DND-41 (cell line): ENCODE data around the gene CYP39A1.
"Not testable (repeated sequence)": the region's sequence is repeated elsewhere in the genome, so short reads cannot be mapped to it uniquely, and the experiment has no call there.

Experiments
- ATAC-seq: fragments of 200-7000 bp; cut with Tn5 transposase; 3 replicates; pipeline ENCODE4 v1.9.1; 2021; ENCODE audit warnings: low read depth; ENCODE audit not compliant: insufficient read depth
- DNase-seq: peaks from one replicate; pipeline ENCODE4 v3.0.0-alpha.2; 2020
- H2AFZ ChIP-seq: 2 replicates; pipeline ENCODE4 v1.6.0; 2012; ENCODE audit warnings: low read depth, low read length
- H3K27ac ChIP-seq: 2 replicates; pipeline ENCODE4 v1.5.1; 2012; ENCODE audit warnings: low read length, inconsistent platforms
- H3K27me3 ChIP-seq: fragments of 200-600 bp; sonication (generic); 2 replicates; pipeline ENCODE4 v1.6.0; 2012; ENCODE audit warnings: low read length, mild to moderate bottlenecking, inconsistent platforms; ENCODE audit not compliant: insufficient read depth, poor library complexity
- H3K36me3 ChIP-seq: 2 replicates; pipeline ENCODE4 v1.5.1; 2012; ENCODE audit warnings: low read length, inconsistent platforms; ENCODE audit not compliant: insufficient read depth
- H3K4me1 ChIP-seq: 2 replicates; pipeline ENCODE4 v1.5.1; 2012; ENCODE audit warnings: mild to moderate bottlenecking, low read length; ENCODE audit not compliant: insufficient read depth
- H3K4me2 ChIP-seq: 2 replicates; pipeline ENCODE4 v1.6.0; 2012; ENCODE audit warnings: mild to moderate bottlenecking, moderate library complexity, low read length, inconsistent platforms; ENCODE audit not compliant: insufficient read depth
- H3K4me3 ChIP-seq, 2 experiments: fragments of 200-600 bp in 1 of 2; shearing (Covaris generic) in 1 of 2; 2 replicates each; pipeline ENCODE4 v1.5.1; 2012 to 2016; ENCODE audit warnings: inconsistent platforms in 2 of 2, low read length in 2 of 2, mild to moderate bottlenecking in 2 of 2, low read depth in 1 of 2, moderate library complexity in 1 of 2
- H3K79me2 ChIP-seq: 2 replicates; pipeline ENCODE4 v1.6.0; 2012; ENCODE audit warnings: low read length, inconsistent platforms; ENCODE audit not compliant: insufficient read depth
- H3K9ac ChIP-seq: 2 replicates; pipeline ENCODE4 v1.6.0; 2012; ENCODE audit warnings: low read depth, mild to moderate bottlenecking, inconsistent platforms, low read length, moderate library complexity
- H3K9me3 ChIP-seq: 2 replicates; pipeline ENCODE4 v1.5.1; 2012; ENCODE audit warnings: low read length, moderate library complexity, mild to moderate bottlenecking, inconsistent platforms; ENCODE audit not compliant: insufficient read depth, severe bottlenecking
- H4K20me1 ChIP-seq: 2 replicates; pipeline ENCODE4 v1.6.0; 2012; ENCODE audit warnings: low read length; ENCODE audit not compliant: insufficient read depth
- EZH2 ChIP-seq: IDR thresholded peaks from 3 replicates; pipeline ENCODE4 v1.6.1; 2012; ENCODE audit warnings: borderline replicate concordance, low read depth, mild to moderate bottlenecking, moderate library complexity, low read length, inconsistent platforms; ENCODE audit not compliant: severe bottlenecking
- TF ChIP-seq, protein P1 (sequence below): IDR thresholded peaks from 2 replicates; pipeline ENCODE4 v1.5.1; 2012; ENCODE audit warnings: borderline replicate concordance, low read length, moderate library complexity, mild to moderate bottlenecking; ENCODE audit not compliant: poor library complexity, severe bottlenecking; ENCODE audit errors: extremely low read depth

The CYP39A1 gene

DNA sequence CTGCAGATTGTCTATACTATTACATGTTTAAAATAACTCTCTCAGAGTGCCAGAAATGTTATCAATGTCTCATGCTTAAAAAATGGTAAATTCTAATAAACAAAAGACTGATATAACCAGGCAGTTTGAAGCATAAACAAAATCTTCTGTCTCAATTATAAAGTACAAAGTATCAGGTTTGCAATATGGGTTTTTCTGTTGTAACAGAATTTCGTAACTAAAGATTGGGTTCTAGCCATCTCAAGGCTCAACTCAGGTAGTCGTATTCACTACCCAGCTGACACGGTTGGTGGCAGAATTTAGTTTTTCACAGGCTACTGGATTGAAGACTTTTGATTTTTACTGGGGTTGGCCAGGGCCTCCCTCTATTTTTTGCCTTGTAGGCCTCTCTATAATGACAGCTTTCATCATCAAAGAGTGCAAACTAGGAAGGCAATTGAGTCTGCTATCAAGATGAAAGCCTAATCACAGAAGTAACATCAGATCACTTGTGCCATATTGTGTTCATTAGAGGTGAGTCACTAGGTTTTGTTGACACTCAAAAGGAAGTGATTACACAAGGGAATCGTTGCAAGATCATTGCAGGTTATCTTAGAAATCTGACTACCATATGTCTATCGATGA, 3.6 kb downstream of the CYP39A1 start:
- H3K4me3 ChIP-seq, result no peak overlapping the region
- ATAC-seq, result no peak

DNA sequence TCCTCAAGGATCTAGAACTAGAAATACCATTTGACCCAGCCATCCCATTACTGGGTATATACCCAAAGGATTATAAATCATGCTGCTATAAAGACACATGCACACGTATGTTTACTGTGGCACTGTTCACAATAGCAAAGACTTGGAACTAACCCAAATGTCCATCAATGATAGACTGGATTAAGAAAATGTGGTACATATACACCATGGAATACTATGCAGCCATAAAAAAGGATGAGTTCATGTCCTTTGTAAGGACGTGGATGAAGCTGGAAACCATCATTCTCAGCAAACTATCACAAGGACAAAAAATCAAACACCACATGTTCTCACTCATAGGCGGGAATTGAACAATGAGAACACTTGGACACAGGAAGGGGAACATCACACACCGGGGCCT, 4.5 kb downstream of the CYP39A1 start:
- H3K79me2 ChIP-seq, H3K4me2 ChIP-seq, ATAC-seq: not testable (repeated sequence)

More for the DNA sequence above, 3.6 kb downstream of the CYP39A1 start:
- Histone ChIP-seq H3K4me2 (no peak overlapping the region), H3K27ac (no peak overlapping the region), H3K79me2 (no peaks in the 10 kb centered on the region), H3K9ac (no peak overlapping the region), H3K4me1 (no peaks in the 10 kb centered on the region), H4K20me1 (no peaks in the 10 kb centered on the region), H3K27me3 (no peaks in the 10 kb centered on the region), H2AFZ (no peak overlapping the region), H3K36me3 (no peaks in the 10 kb centered on the region), H3K9me3 (no peaks in the 10 kb centered on the region)
- DNase-seq, result no peak
- no peak for TF ChIP-seq EZH2
- TF ChIP-seq, protein P1, sequence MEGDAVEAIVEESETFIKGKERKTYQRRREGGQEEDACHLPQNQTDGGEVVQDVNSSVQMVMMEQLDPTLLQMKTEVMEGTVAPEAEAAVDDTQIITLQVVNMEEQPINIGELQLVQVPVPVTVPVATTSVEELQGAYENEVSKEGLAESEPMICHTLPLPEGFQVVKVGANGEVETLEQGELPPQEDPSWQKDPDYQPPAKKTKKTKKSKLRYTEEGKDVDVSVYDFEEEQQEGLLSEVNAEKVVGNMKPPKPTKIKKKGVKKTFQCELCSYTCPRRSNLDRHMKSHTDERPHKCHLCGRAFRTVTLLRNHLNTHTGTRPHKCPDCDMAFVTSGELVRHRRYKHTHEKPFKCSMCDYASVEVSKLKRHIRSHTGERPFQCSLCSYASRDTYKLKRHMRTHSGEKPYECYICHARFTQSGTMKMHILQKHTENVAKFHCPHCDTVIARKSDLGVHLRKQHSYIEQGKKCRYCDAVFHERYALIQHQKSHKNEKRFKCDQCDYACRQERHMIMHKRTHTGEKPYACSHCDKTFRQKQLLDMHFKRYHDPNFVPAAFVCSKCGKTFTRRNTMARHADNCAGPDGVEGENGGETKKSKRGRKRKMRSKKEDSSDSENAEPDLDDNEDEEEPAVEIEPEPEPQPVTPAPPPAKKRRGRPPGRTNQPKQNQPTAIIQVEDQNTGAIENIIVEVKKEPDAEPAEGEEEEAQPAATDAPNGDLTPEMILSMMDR, result no peak

DNA sequence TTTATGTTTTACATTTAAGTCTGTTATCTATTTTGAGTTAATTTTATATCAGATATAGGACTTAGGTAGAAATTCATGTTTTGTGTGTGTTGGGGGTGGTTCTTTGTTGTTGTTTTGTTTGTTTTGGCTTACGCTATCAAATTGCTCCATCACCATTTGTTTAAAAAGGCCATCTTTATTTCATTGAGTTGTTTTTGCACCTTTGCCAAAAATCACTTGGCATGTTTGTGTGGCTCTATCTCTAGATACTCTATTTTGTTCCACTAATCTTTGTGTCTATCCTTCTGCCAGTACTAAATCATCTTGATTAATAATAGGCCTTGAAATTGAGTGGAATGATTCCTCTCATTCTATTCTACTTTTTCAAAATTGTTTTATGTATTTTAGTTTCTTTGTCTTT, 7.4 kb downstream of the CYP39A1 start:
- Histone ChIP-seq H2AFZ (no peak overlapping the region), H3K27ac (no peak overlapping the region), H3K27me3 (no peaks in the 10 kb centered on the region), H3K4me2 (no peak overlapping the region), H3K9ac (no peak overlapping the region), H3K79me2 (no peaks in the 10 kb centered on the region), H3K36me3 (no peaks in the 10 kb centered on the region), H3K4me1 (no peaks in the 10 kb centered on the region), H3K9me3 (no peaks in the 10 kb centered on the region), H3K4me3 (no peak overlapping the region), H4K20me1 (no peaks in the 10 kb centered on the region)
- ATAC-seq (no peak), DNase-seq (no peak)
- TF ChIP-seq, protein P1, result no peak
- TF ChIP-seq EZH2, result no peak

More for the DNA sequence above, 4.5 kb downstream of the CYP39A1 start:
- H3K4me3 ChIP-seq, H3K36me3 ChIP-seq, H3K9me3 ChIP-seq, H3K4me1 ChIP-seq, H2AFZ ChIP-seq, H3K27me3 ChIP-seq, DNase-seq, H4K20me1 ChIP-seq, H3K27ac ChIP-seq, H3K9ac ChIP-seq: not testable (repeated sequence)

DNA sequence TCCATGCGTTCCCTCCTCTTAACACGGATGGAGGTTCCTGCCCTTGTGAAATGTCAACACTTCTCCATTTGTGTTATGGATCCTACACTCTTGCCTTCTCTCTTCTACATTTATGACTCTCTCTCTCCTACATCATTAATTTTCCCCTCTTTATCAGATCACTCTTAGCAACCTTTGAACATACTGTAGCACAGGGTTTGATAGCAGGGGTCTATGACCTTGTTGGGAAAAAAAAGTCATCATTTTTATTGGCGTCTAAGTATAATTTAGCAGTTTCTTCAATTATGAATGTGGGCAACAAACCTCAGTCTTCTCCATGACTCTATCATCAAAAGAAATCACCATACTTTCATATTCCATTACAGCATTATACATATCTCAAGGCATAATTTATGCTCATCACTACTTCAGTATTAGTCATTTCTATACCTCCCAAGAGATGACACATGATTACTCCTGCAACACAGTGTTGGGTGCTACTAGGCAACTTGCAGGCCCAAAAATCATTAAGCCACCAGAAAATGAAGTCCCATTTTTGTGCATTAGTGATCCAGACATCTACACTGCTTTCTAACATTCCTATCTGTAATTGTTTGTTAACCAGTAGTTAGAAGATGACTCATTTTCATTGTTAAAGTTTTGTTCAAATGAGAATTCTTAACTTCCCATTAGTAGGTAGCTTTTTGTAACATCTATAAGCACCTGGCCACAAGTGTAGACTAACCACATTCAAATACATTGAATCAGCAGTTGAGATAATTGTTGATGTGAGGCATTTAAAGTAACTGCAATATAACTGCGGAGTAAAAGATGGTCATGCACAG, 9.5 kb downstream of the CYP39A1 start:
- Histone ChIP-seq H3K9me3 (no peaks in the 10 kb centered on the region), H3K36me3 (no peaks in the 10 kb centered on the region), H2AFZ (no peak overlapping the region), H3K4me3 (no peak overlapping the region), H3K27me3 (no peaks in the 10 kb centered on the region), H4K20me1 (no peaks in the 10 kb centered on the region), H3K9ac (no peak overlapping the region), H3K4me1 (no peaks in the 10 kb centered on the region), H3K4me2 (no peak overlapping the region), H3K27ac (no peak overlapping the region), H3K79me2 (no peaks in the 10 kb centered on the region)
- TF ChIP-seq EZH2, result no peak
- TF ChIP-seq, protein P1, result no peak
- no peak for DNase-seq
- ATAC-seq, result no peak
